ENCODE results near the gene ZFYVE27. TPM values are rescaled to one million over a fixed set of nuclear protein-coding genes. Genes with fewer than 3 reads are reported as not detected.

ZFYVE27 gene, protein sequence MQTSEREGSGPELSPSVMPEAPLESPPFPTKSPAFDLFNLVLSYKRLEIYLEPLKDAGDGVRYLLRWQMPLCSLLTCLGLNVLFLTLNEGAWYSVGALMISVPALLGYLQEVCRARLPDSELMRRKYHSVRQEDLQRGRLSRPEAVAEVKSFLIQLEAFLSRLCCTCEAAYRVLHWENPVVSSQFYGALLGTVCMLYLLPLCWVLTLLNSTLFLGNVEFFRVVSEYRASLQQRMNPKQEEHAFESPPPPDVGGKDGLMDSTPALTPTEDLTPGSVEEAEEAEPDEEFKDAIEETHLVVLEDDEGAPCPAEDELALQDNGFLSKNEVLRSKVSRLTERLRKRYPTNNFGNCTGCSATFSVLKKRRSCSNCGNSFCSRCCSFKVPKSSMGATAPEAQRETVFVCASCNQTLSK
- 105 and 111 TPM in 2 replicates for total RNA-seq (2013; cell fraction: nucleolus; rRNA removed)
- total RNA-seq (2014; rRNA removed), result 25.7 and 28.9 TPM in 2 replicates
- 14.5 and 16.4 TPM in 2 replicates for total RNA-seq (2014; rRNA removed; fragmentation: Illumina TruSeq; extraction: Trizol)
- total RNA-seq (2021), result 23.7 and 25.3 TPM in 2 replicates
- 10.4 TPM for polyA plus RNA-seq (2011; ENCODE audit: low read depth)
- 20.3 and 28.2 TPM in 2 replicates for polyA plus RNA-seq (2011; rRNA removed)
- 26.9 and 33.5 TPM in 2 replicates for polyA plus RNA-seq (2011; cell fraction: cytosol; rRNA removed)
- polyA plus RNA-seq (2011; cell fraction: nucleus; rRNA removed), result 117 TPM in 2 replicates
- polyA plus RNA-seq (2012), result 18.7 and 19.2 TPM in 2 replicates
- polyA plus RNA-seq (2014; fragmentation: Illumina TruSeq; extraction: Trizol), result 11.1 and 16.6 TPM in 2 replicates
- 1 to 10 TPM; 1.1 to 1.3 TPM for polyA plus RNA-seq (2014; fragmentation: Nextera tagmentation; extraction: Ambion mirVana)
- 26.2 and 26.3 TPM in 2 replicates for polyA plus RNA-seq (2014; rRNA removed)
- 10 to 100 TPM; 20.8 to 22.1 TPM for polyA plus RNA-seq (2016; fragmentation: Nextera tagmentation; extraction: Ambion mirVana)
- polyA minus RNA-seq (2011; rRNA and poly(A)+ RNA removed), result 21.9 and 42.0 TPM in 2 replicates
- 7.0 and 12.7 TPM in 2 replicates for polyA minus RNA-seq (2011; cell fraction: cytosol; rRNA and poly(A)+ RNA removed)
- polyA minus RNA-seq (2011; cell fraction: nucleus; rRNA and poly(A)+ RNA removed), result 46.1 and 55.0 TPM in 2 replicates
- percentile 91 among the genes with signal in this experiment for Bru-seq, nascent RNA
- percentile 92 among the genes with signal in this experiment for BruChase-seq, experiment 1, labeled RNA remaining after a 6-hour chase
- percentile 93 among the genes with signal in this experiment for BruChase-seq, experiment 2, labeled RNA remaining after a 2-hour chase
- long read RNA-seq, experiment 1, partial matches to known transcripts, result 0 of 19 reads
- long read RNA-seq, experiment 1, other reads (novel, unspliced or antisense), result 17 of 19 reads
- long read RNA-seq, experiment 2, partial matches to known transcripts, result 6 of 12 reads
- long read RNA-seq, experiment 2, other reads (novel, unspliced or antisense), result 6 of 12 reads

- FAIRE-seq (peak; percentile 99), DNase-seq (ENCODE audit: low read depth, low spot score) (peak; percentile 85), ATAC-seq (peak; percentile 90)
- in situ Hi-C loops (cut with MboI) (no loop called here), intact Hi-C loops (cut with micrococcal nuclease; ENCODE audit: unreplicated experiment) (no loop called here)
- H3K9me3 ChIP-seq (replicated peaks; ENCODE audit: control insufficient read depth, insufficient read depth, low read length), result no peaks in the 10 kb centered on the region; the same call in 2 of the 3 replicates
- H4K20me1 ChIP-seq (ENCODE audit: control insufficient read depth, insufficient read depth), result no peaks in the 10 kb centered on the region
- ChIA-PET POLR2A (interaction anchor here (0.7 to 1.6 kb wide), 9 partner anchors 34 to 338 kb away, joined by 3 to 6 read pairs (median 4); partner anchors contain the start of gene AVPI1), RAD21 (ENCODE audit: unreplicated experiment) (interaction anchor here (0.6 to 2.8 kb wide), 5 partner anchors 25 to 63 kb away, joined by 3 to 14 read pairs (median 6); partner anchors contain the start of gene AVPI1), SMC1A (ENCODE audit: uncharacterized antibody, unreplicated experiment) (interaction anchor here (0.7 to 4.5 kb wide), 13 partner anchors 8 to 183 kb away, joined by 3 to 24 read pairs (median 5); partner anchors contain the start of gene AVPI1), CTCF (interaction anchor here (0.7 to 21.5 kb wide), 12 partner anchors 8 to 431 kb away, joined by 3 to 416 read pairs (median 6); partner anchors contain the start of genes AVPI1 and MARVELD1)
- no peaks in the 10 kb centered on the region for H3K27me3 ChIP-seq (replicated peaks in 1 of 2; ENCODE audit: control insufficient read depth in 2 of 2, insufficient read depth in 2 of 2, low read length in 1 of 2)
- H3K36me3 ChIP-seq (ENCODE audit: control insufficient read depth in 2 of 2, insufficient read depth in 2 of 2, low read length in 1 of 2), result peaks cover 0 to 3% of the 10 kb centered on the region in 2 experiments; a peak in 2 of 4 replicates
- WGBS (ENCODE audit: insufficient coverage, insufficient replicate concordance, low lambda C conversion rate, missing lambda C conversion rate), result under 1% methylated on average over 61 of the region's 72 CpGs
- H3K4me2 ChIP-seq (ENCODE audit: control insufficient read depth, insufficient read depth), result peak within 1 kb of the TSS; percentile 70
- H2AFZ ChIP-seq (ENCODE audit: control insufficient read depth, low read depth, low read length), result peak within 1 kb of the TSS; percentile 86
- H3K27ac ChIP-seq (ENCODE audit: control insufficient read depth, insufficient read depth), result peak within 1 kb of the TSS; percentile 91
- peak within 1 kb of the TSS; percentile 91 for H3K4me3 ChIP-seq
- H3K9ac ChIP-seq (ENCODE audit: control insufficient read depth, insufficient read depth, low read length), result peak within 1 kb of the TSS; percentile 91
- TSS peak; percentile 59 for BruUV-seq (replicated peaks)
- H3K4me1 ChIP-seq (ENCODE audit: control insufficient read depth, insufficient read depth, low read length), result peaks cover 10% of the 10 kb centered on the region
- peaks cover 40% of the 10 kb centered on the region for H3K79me2 ChIP-seq (ENCODE audit: control insufficient read depth, insufficient read depth, low read length)
- TF ChIP-seq FOXK2 (IDR thresholded peaks at IDR 0.05) (no peak), IKZF1 (conservative IDR thresholded peaks at IDR 0.05) (peak; percentile 69), TAF1 (IDR thresholded peaks at IDR 0.05; ENCODE audit: borderline replicate concordance, low read depth, low read length) (peak; percentile 81), NBN (IDR thresholded peaks at IDR 0.05) (peak; percentile 99), ATF7 (IDR thresholded peaks at IDR 0.05; ENCODE audit: low read depth) (peak; percentile 100), TBL1XR1 (IDR thresholded peaks at IDR 0.05; ENCODE audit: low read depth, low read length) (no peak), ZBTB4 (CRISPR knock-in tag; IDR thresholded peaks at IDR 0.05) (peak; percentile 60; the same call in 1 of the 2 replicates), ZNF384 (IDR thresholded peaks at IDR 0.05; ENCODE audit: borderline replicate concordance, low read depth, low read length) (no peak), RCOR1 (conservative IDR thresholded peaks at IDR 0.05; ENCODE audit: low read depth, low read length) (no peak), POLR2A (IDR thresholded peaks at IDR 0.05; ENCODE audit: low read depth, low read length) (peak; percentile 98), SMAD1 (IDR thresholded peaks at IDR 0.05; ENCODE audit: low read depth, partially characterized antibody) (no peak), EED (IDR thresholded peaks at IDR 0.05; ENCODE audit: low read depth) (no peak)
Observed at GRCh38 chr10:97736902-97737769, at the start of gene ZFYVE27. TSS of gene ZFYVE27 (plus strand) at chr10:97737128. CDS start at chr10:97738478, 1,350 bp downstream.
